Glomerular endothelial cell (primary cell): ENCODE measurements around the gene SMPDL3A. TPM values are rescaled to one million over a fixed set of nuclear protein-coding genes. Genes with fewer than 3 reads are reported as not detected.

Experiments
- DNase-seq: peaks from one replicate; pipeline ENCODE4 v3.0.0-alpha.2; 2011; ENCODE audit warnings: low read depth, low spot score; ENCODE audit errors: extremely low read depth
- total RNA-seq: library from RNA; depleted of rRNA; stranded (reverse); fragments of >200 nt; gene quantifications from 2 replicates; pipeline ENCODE4 v1.2.3, GENCODE V29; 2015

SMPDL3A gene
- total RNA-seq, 1 donor from 2014 or later: 13.0 TPM

- DNase-seq: no peak
These were observed 13.1 kb upstream of the SMPDL3A start for GRCh38 chr6:122775975-122776374.

- no peak for DNase-seq
These were observed 10.8 kb upstream of the SMPDL3A start for GRCh38 chr6:122778302-122778701.

GRCh38 chr6:122778985-122779661 lies 9.9 kb upstream of the SMPDL3A start:
- no peak for DNase-seq

- no peak for DNase-seq
These were observed 9.4 kb upstream of the SMPDL3A start, which contains the start of gene FABP7 for GRCh38 chr6:122779667-122780066. Gene FABP7 (plus strand): TSS chr6:122779716. CDS start chr6:122779795, 79 bp downstream.

- no peak for DNase-seq
These were observed 8.9 kb upstream of the SMPDL3A start for GRCh38 chr6:122780114-122780513.

- no peak for DNase-seq
These were observed 7.3 kb upstream of the SMPDL3A start for GRCh38 chr6:122781716-122782115.

GRCh38 chr6:122783401-122783800 lies 5.7 kb upstream of the SMPDL3A start:
- no peak for DNase-seq

- DNase-seq: no peak
These were observed 3.2 kb upstream of the SMPDL3A start for GRCh38 chr6:122785891-122786290.

GRCh38 chr6:122787721-122788120 lies 1.3 kb upstream of the SMPDL3A start:
- DNase-seq: no peak

- no peak for DNase-seq
These were observed 850 bp upstream of the SMPDL3A start for GRCh38 chr6:122788208-122788607.

GRCh38 chr6:122788663-122789181 lies 336 bp upstream of the SMPDL3A start:
- DNase-seq: no peak

GRCh38 chr6:122790028-122790422 lies 967 bp downstream of the SMPDL3A start:
- DNase-seq: no peak

- no peak for DNase-seq
These were observed 1.6 kb downstream of the SMPDL3A start for GRCh38 chr6:122790423-122791309.

- DNase-seq: no peak
These were observed 2.2 kb downstream of the SMPDL3A start for GRCh38 chr6:122791310-122791679.

- no peak for DNase-seq
These were observed 3.7 kb downstream of the SMPDL3A start for GRCh38 chr6:122792766-122793165.

GRCh38 chr6:122797537-122797936 lies 8.5 kb downstream of the SMPDL3A start:
- no peak for DNase-seq

GRCh38 chr6:122798099-122798641 lies 9.1 kb downstream of the SMPDL3A start:
- DNase-seq: no peak

- no peak for DNase-seq
These were observed 10.2 kb downstream of the SMPDL3A start for GRCh38 chr6:122799140-122799745.

GRCh38 chr6:122799916-122800686 lies 11.0 kb downstream of the SMPDL3A start:
- no peak for DNase-seq

GRCh38 chr6:122800906-122801305 lies 11.8 kb downstream of the SMPDL3A start:
- no peak for DNase-seq
